Measurements from ENCODE around the gene SCN1B. TPM values are rescaled to one million over a fixed set of nuclear protein-coding genes. Genes with fewer than 3 reads are reported as not detected.

Gene SCN1B
- total and polyA plus RNA-seq, 2 of the 13 experiments (the other 11 are each of a cell fraction or from before 2014, with no cell fraction given), result 2.7 to 20.1 TPM

DNA sequence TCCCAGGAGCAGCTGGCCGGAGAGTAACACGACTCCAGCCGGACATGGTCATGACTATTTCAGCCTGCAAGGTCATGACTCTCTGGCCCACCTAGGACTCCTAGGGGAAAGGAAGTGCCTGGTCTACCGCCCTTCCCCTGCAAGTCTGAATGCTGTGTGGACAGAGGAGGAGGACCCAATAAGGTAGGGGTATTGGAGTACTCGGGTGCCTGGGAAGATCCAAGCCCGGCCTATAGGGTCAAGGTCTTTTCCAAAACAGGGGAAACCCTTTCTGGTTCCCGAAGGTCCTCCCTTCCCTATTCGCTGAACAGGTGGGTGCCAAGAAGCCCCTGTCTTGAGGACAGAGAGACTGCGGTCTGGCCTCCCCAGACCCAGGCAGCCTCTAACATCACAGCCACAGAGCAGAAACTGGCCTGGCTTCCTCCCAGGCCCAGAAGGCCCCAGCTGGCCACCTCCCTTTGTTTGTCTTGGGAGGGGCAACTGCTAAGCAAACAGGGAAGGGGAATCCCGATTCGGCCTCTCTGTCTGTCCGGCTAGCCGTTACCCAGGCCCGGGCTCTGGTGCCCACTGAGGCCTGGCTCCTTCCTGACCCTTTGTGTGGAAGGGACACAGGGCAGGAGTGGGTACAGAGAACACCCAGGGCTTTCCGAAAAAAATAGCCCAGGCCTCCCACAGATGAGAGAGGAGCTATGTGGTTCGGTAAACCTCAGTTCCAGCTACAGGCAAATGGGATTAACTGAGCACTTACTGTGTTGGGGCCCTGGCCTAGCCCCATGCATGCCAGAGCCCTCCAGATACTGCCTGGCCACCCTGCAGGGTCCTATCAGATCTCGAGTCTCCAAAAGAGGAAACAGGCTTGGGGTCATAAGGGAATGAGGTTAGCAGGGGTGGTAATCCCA, 35.4 kb upstream of the SCN1B start (continued):
- TF ChIP-seq, protein P1, sequence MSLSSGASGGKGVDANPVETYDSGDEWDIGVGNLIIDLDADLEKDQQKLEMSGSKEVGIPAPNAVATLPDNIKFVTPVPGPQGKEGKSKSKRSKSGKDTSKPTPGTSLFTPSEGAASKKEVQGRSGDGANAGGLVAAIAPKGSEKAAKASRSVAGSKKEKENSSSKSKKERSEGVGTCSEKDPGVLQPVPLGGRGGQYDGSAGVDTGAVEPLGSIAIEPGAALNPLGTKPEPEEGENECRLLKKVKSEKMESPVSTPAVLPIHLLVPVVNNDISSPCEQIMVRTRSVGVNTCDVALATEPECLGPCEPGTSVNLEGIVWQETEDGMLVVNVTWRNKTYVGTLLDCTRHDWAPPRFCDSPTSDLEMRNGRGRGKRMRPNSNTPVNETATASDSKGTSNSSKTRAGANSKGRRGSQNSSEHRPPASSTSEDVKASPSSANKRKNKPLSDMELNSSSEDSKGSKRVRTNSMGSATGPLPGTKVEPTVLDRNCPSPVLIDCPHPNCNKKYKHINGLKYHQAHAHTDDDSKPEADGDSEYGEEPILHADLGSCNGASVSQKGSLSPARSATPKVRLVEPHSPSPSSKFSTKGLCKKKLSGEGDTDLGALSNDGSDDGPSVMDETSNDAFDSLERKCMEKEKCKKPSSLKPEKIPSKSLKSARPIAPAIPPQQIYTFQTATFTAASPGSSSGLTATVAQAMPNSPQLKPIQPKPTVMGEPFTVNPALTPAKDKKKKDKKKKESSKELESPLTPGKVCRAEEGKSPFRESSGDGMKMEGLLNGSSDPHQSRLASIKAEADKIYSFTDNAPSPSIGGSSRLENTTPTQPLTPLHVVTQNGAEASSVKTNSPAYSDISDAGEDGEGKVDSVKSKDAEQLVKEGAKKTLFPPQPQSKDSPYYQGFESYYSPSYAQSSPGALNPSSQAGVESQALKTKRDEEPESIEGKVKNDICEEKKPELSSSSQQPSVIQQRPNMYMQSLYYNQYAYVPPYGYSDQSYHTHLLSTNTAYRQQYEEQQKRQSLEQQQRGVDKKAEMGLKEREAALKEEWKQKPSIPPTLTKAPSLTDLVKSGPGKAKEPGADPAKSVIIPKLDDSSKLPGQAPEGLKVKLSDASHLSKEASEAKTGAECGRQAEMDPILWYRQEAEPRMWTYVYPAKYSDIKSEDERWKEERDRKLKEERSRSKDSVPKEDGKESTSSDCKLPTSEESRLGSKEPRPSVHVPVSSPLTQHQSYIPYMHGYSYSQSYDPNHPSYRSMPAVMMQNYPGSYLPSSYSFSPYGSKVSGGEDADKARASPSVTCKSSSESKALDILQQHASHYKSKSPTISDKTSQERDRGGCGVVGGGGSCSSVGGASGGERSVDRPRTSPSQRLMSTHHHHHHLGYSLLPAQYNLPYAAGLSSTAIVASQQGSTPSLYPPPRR (CRISPR knock-in tag; IDR thresholded peaks at IDR 0.05; ENCODE audit: borderline replicate concordance), result peak; percentile 91; the same call in 1 of the 2 replicates
- TF ChIP-seq ZNF570 (CRISPR knock-in tag; IDR thresholded peaks at IDR 0.05; ENCODE audit: borderline replicate concordance) (no peak), FOXO1 (CRISPR knock-in tag; IDR thresholded peaks at IDR 0.05) (peak; percentile 72), RAD21 (CRISPR knock-in tag; IDR thresholded peaks at IDR 0.05) (peak; percentile 22; the same call in 1 of the 2 replicates), ZNF775 (CRISPR knock-in tag; IDR thresholded peaks at IDR 0.05; ENCODE audit: borderline replicate concordance) (peak; percentile 74; the same call in 1 of the 2 replicates), SAFB2 (CRISPR knock-in tag; IDR thresholded peaks at IDR 0.05; ENCODE audit: borderline replicate concordance, low read depth) (no peak; the same call in 1 of the 2 replicates), CREB1 (IDR thresholded peaks at IDR 0.05) (no peak), CREB1 (CRISPR knock-in tag; IDR thresholded peaks at IDR 0.05) (no peak), ZNF83 (CRISPR knock-in tag; IDR thresholded peaks at IDR 0.05; ENCODE audit: borderline replicate concordance) (no peak; the same call in 1 of the 2 replicates), ZNF552 (CRISPR knock-in tag; IDR thresholded peaks at IDR 0.05; ENCODE audit: borderline replicate concordance) (no peak), HMG20B (CRISPR knock-in tag; conservative IDR thresholded peaks at IDR 0.05) (peak; percentile 85), PHF8 (CRISPR knock-in tag; IDR thresholded peaks at IDR 0.05) (peak; percentile 69), DNMT1 (CRISPR knock-in tag; IDR thresholded peaks at IDR 0.05) (no peak), ZNF230 (CRISPR knock-in tag; IDR thresholded peaks at IDR 0.05) (no peak), ZNF644 (CRISPR knock-in tag; IDR thresholded peaks at IDR 0.05; ENCODE audit: low read depth) (no peak)
- TF ChIP-seq, protein P2, sequence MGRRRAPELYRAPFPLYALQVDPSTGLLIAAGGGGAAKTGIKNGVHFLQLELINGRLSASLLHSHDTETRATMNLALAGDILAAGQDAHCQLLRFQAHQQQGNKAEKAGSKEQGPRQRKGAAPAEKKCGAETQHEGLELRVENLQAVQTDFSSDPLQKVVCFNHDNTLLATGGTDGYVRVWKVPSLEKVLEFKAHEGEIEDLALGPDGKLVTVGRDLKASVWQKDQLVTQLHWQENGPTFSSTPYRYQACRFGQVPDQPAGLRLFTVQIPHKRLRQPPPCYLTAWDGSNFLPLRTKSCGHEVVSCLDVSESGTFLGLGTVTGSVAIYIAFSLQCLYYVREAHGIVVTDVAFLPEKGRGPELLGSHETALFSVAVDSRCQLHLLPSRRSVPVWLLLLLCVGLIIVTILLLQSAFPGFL (CRISPR knock-in tag; IDR thresholded peaks at IDR 0.05), result no peak
- TF ChIP-seq, protein P3, sequence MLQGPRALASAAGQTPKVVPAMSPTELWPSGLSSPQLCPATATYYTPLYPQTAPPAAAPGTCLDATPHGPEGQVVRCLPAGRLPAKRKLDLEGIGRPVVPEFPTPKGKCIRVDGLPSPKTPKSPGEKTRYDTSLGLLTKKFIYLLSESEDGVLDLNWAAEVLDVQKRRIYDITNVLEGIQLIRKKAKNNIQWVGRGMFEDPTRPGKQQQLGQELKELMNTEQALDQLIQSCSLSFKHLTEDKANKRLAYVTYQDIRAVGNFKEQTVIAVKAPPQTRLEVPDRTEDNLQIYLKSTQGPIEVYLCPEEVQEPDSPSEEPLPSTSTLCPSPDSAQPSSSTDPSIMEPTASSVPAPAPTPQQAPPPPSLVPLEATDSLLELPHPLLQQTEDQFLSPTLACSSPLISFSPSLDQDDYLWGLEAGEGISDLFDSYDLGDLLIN (CRISPR knock-in tag; IDR thresholded peaks at IDR 0.05; ENCODE audit: borderline replicate concordance), result no peak
- TF ChIP-seq, protein P4, sequence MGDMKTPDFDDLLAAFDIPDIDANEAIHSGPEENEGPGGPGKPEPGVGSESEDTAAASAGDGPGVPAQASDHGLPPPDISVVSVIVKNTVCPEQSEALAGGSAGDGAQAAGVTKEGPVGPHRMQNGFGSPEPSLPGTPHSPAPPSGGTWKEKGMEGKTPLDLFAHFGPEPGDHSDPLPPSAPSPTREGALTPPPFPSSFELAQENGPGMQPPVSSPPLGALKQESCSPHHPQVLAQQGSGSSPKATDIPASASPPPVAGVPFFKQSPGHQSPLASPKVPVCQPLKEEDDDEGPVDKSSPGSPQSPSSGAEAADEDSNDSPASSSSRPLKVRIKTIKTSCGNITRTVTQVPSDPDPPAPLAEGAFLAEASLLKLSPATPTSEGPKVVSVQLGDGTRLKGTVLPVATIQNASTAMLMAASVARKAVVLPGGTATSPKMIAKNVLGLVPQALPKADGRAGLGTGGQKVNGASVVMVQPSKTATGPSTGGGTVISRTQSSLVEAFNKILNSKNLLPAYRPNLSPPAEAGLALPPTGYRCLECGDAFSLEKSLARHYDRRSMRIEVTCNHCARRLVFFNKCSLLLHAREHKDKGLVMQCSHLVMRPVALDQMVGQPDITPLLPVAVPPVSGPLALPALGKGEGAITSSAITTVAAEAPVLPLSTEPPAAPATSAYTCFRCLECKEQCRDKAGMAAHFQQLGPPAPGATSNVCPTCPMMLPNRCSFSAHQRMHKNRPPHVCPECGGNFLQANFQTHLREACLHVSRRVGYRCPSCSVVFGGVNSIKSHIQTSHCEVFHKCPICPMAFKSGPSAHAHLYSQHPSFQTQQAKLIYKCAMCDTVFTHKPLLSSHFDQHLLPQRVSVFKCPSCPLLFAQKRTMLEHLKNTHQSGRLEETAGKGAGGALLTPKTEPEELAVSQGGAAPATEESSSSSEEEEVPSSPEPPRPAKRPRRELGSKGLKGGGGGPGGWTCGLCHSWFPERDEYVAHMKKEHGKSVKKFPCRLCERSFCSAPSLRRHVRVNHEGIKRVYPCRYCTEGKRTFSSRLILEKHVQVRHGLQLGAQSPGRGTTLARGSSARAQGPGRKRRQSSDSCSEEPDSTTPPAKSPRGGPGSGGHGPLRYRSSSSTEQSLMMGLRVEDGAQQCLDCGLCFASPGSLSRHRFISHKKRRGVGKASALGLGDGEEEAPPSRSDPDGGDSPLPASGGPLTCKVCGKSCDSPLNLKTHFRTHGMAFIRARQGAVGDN (CRISPR knock-in tag; IDR thresholded peaks at IDR 0.05), result peak; percentile 85
